Tibial nerve (tissue), 4 donors: Measurements from ENCODE around the gene GTF3C1.

Source experiments
- CTCF ChIP-seq, 5 experiments: fragments of 200-600 bp in 3 of 5; fragments of 450-650 bp in 2 of 5; sonication (generic) in 3 of 5; IDR thresholded peaks; one replicate each; pipeline ENCODE4 v1.5.1; 2016 to 2019; ENCODE audit warnings: antibody characterized with exemption in 5 of 5, mild to moderate bottlenecking in 3 of 5, moderate library complexity in 2 of 5
- EP300 ChIP-seq, 2 donors: sonication (generic); formaldehyde crosslinking; IDR thresholded peaks; one replicate each; pipeline ENCODE4 v1.6.1; 2017; ENCODE audit warnings: antibody characterized with exemption in 2 of 2, mild to moderate bottlenecking in 1 of 2
- POLR2A ChIP-seq, 2 donors: fragments of 450-650 bp; IDR thresholded peaks; one replicate each; pipeline ENCODE4 v1.6.1; 2017; ENCODE audit warnings: antibody characterized with exemption in 2 of 2, mild to moderate bottlenecking in 2 of 2, moderate library complexity in 2 of 2

- TF ChIP-seq CTCF (IDR thresholded peaks at IDR 0.05) (no peak), POLR2A (IDR thresholded peaks at IDR 0.05) (no peak), EP300 (IDR thresholded peaks at IDR 0.05) (no peak)
Observed at GRCh38 chr16:27539120-27539519, 10.6 kb downstream of the GTF3C1 start.
